ENCODE results near the gene CHST8. TPM values are rescaled to one million over a fixed set of nuclear protein-coding genes. Genes with fewer than 3 reads are reported as not detected.

Gene CHST8
- total RNA-seq, 1 donor from 2014 or later, result 0.16 TPM

- ATAC-seq, result no peak
Measured at GRCh38 chr19:33746159-33746558, 124.4 kb downstream of the CHST8 start.

- ATAC-seq, result no peak
Measured at GRCh38 chr19:33747273-33747672, 125.5 kb downstream of the CHST8 start.

GRCh38 chr19:33748231-33748630 is 126.5 kb downstream of the CHST8 start:
- ATAC-seq, result no peak

GRCh38 chr19:33749016-33749415 is 127.3 kb downstream of the CHST8 start:
- ATAC-seq, result no peak

- ATAC-seq, result no peak
Measured at GRCh38 chr19:33749619-33750175, 127.9 kb downstream of the CHST8 start.

- ATAC-seq, result no peak
Measured at GRCh38 chr19:33750587-33751435, 129.1 kb downstream of the CHST8 start.

- no peak for ATAC-seq
Measured at GRCh38 chr19:33751436-33751770, 129.7 kb downstream of the CHST8 start.

GRCh38 chr19:33752018-33752800 is 130.5 kb downstream of the CHST8 start:
- ATAC-seq, result no peak

GRCh38 chr19:33752945-33753344 is 131.2 kb downstream of the CHST8 start:
- no peak for ATAC-seq

GRCh38 chr19:33754361-33754760 is 132.6 kb downstream of the CHST8 start:
- no peak for ATAC-seq

- no peak for ATAC-seq
Measured at GRCh38 chr19:33755099-33756035, 133.6 kb downstream of the CHST8 start.

GRCh38 chr19:33756177-33756576 is 134.4 kb downstream of the CHST8 start:
- ATAC-seq, result no peak

GRCh38 chr19:33758541-33759013 is 136.8 kb downstream of the CHST8 start:
- ATAC-seq, result no peak

GRCh38 chr19:33759356-33759755 is 137.6 kb downstream of the CHST8 start:
- ATAC-seq, result no peak

GRCh38 chr19:33763633-33764371 is 142.0 kb downstream of the CHST8 start:
- no peak for ATAC-seq

GRCh38 chr19:33766623-33767022 is 144.9 kb downstream of the CHST8 start:
- ATAC-seq, result no peak

GRCh38 chr19:33767898-33768413 is 146.2 kb downstream of the CHST8 start:
- ATAC-seq, result no peak

GRCh38 chr19:33769208-33769607 is 147.5 kb downstream of the CHST8 start:
- no peak for ATAC-seq

- no peak for ATAC-seq
Measured at GRCh38 chr19:33770107-33770506, 148.4 kb downstream of the CHST8 start.

- peak; percentile 64 for ATAC-seq
Measured at GRCh38 chr19:33771384-33772101, 149.8 kb downstream of the CHST8 start.

Data from esophagus mucosa (tissue), 1 donor.